LNCAP (cell line): ENCODE measurements around the gene BNC2.

Source experiments
- CTCF ChIP-seq: fragments of 450-650 bp; IDR thresholded peaks from 2 replicates; pipeline ENCODE4 v1.5.1; 2017; ENCODE audit warnings: mild to moderate bottlenecking

The BNC2 gene

GRCh38 chr9:16613605-16614004 lies 256.9 kb downstream of the BNC2 start:
- TF ChIP-seq CTCF = no peak

GRCh38 chr9:16613051-16613450 lies 257.4 kb downstream of the BNC2 start:
- TF ChIP-seq CTCF = no peak

DNA sequence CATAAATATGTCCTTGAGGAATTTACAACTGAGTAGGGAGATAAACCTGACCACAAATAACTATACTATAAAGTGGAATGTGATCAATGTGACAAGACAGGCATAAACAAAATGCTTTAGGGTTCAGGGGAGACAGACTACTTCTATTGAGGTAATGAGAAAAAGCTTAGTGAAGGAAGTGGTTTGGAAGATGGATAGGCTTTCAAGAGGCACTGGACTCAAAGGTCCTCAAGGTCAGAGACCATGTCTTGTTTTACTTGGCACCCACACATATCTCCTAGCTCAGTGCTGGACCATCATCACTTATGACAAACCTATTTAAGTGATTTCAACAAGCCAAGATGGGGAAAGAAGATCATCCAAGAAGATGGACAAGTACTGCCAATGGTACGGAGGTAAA lies 257.8 kb downstream of the BNC2 start:
- TF ChIP-seq CTCF = no peak

- no peak for TF ChIP-seq CTCF
These were observed 258.5 kb downstream of the BNC2 start for GRCh38 chr9:16611983-16612382.

GRCh38 chr9:16611001-16611400 lies 259.5 kb downstream of the BNC2 start:
- no peak for TF ChIP-seq CTCF

DNA sequence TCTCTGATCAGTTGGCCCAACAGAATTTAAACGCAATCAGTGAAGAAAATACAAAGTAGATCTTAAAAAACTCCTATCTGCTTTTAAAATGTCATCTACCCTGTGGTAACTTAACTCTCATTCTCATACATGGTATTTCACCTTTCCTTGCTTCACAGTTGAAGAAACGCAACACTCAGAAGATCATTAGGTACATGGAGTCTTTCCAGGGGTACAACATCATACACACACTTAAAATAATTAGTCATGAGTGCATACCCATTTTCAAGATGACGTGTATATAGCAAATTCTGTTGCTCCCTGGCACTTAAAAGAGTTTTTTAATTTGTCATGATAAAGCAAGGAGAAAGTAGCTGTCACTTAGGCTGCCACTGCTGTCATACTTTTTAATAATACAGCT lies 259.9 kb downstream of the BNC2 start:
- no peak for TF ChIP-seq CTCF

DNA sequence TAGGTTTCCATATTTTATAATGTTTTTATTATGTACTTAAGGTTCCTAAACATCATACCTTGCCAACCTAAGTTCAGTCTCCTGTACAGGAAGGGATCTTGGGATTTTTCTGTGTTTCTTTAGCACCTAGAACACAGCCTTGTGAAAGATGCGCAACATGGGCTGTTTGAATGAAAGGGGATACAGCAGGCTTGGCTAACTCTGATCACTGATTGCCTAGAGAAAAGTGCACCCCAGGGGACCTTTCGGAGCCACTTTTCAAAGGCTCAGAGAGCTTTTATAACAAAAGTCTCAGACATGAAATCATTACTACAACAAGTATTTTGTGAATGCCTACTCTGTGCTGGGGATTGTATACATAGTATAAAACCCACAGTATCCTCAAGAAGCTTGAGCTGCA lies 261.6 kb downstream of the BNC2 start:
- TF ChIP-seq CTCF = no peak

GRCh38 chr9:16602494-16602893 lies 268.0 kb downstream of the BNC2 start:
- no peak for TF ChIP-seq CTCF
